Measurements from ENCODE around the gene NUP188.

GRCh38 chr9:128933731-128934130, 13.8 kb upstream of the NUP188 start:
- TF ChIP-seq CTCF (IDR thresholded peaks at IDR 0.05; ENCODE audit: poor library complexity) (no peak), EZH2 (IDR thresholded peaks at IDR 0.05; ENCODE audit: borderline replicate concordance) (no peak)

Data from hepatocyte (in vitro differentiated cells).